K562 (cell line): ENCODE results near the gene KIF5A. TPM values are rescaled to one million over a fixed set of nuclear protein-coding genes. Genes with fewer than 3 reads are reported as not detected.
A peak's percentile ranks its signal among the peaks of the same experiment; 100 is the strongest.

ENCODE experiments used
- ARID2 ChIP-seq: fragments of 450-650 bp; IDR thresholded peaks from 2 replicates; pipeline ENCODE4 v1.6.1; 2017; ENCODE audit warnings: antibody characterized with exemption, mild to moderate bottlenecking
- BMI1 ChIP-seq: fragments of 150-350 bp; IDR thresholded peaks from 2 replicates; pipeline ENCODE4 v1.6.1; 2014; ENCODE audit warnings: low read length
- BRCA1 ChIP-seq, 2 experiments: fragments of 450-650 bp in 1 of 2; sonication (generic) in 1 of 2; formaldehyde crosslinking in 1 of 2; IDR thresholded peaks; 2 replicates each; pipeline versions ENCODE4 v1.5.0 to v1.6.1; 2017 to 2020; ENCODE audit warnings: mild to moderate bottlenecking in 1 of 2, missing genetic modification reagents in 1 of 2
- CBFA2T2 ChIP-seq: fragments of 450-650 bp; conservative IDR thresholded peaks from 2 replicates; pipeline ENCODE4 v1.6.1; 2017; ENCODE audit warnings: mild to moderate bottlenecking
- CEBPB ChIP-seq: fragments of 450-650 bp; IDR thresholded peaks from 2 replicates; pipeline ENCODE4 v1.6.1; 2016; ENCODE audit warnings: missing genetic modification characterization, missing compliant biosample characterization
- FIP1L1 ChIP-seq: fragments of 200-400 bp; formaldehyde crosslinking; IDR thresholded peaks from 2 replicates; pipeline ENCODE4 v1.6.1; 2018; ENCODE audit warnings: mild to moderate bottlenecking, low read depth, low read length; ENCODE audit not compliant: poor library complexity, severe bottlenecking
- HNRNPLL ChIP-seq: fragments of 200-400 bp; formaldehyde crosslinking; IDR thresholded peaks from 2 replicates; pipeline ENCODE4 v1.6.1; 2017; ENCODE audit warnings: low read length, low read depth, mild to moderate bottlenecking; ENCODE audit not compliant: poor library complexity, severe bottlenecking
- ILF3 ChIP-seq: fragments of 450-650 bp; IDR thresholded peaks from 2 replicates; pipeline ENCODE4 v1.6.1; 2018; ENCODE audit warnings: antibody characterized with exemption, mild to moderate bottlenecking, moderate library complexity, borderline replicate concordance
- IRF2 ChIP-seq: sonication (generic); formaldehyde crosslinking; IDR thresholded peaks from 2 replicates; pipeline ENCODE4 v1.8.1; 2022; ENCODE audit warnings: mild to moderate bottlenecking, missing genetic modification reagents
- KLF10 ChIP-seq: fragments of 250-450 bp; sonication (Bioruptor Pico); IDR thresholded peaks from 2 replicates; pipeline ENCODE4 v1.6.1; 2021; ENCODE audit warnings: matching md5 sums
- KLF6 ChIP-seq: fragments of 250-450 bp; sonication (Bioruptor Pico); IDR thresholded peaks from 2 replicates; pipeline ENCODE4 v1.4.0; 2020; ENCODE audit warnings: mild to moderate bottlenecking, moderate library complexity, borderline replicate concordance
- NFIC ChIP-seq: fragments of 450-650 bp; IDR thresholded peaks from 2 replicates; pipeline ENCODE4 v1.6.1; 2017; ENCODE audit warnings: mild to moderate bottlenecking, inconsistent platforms
- PCBP1 ChIP-seq: fragments of 200-400 bp; formaldehyde crosslinking; IDR thresholded peaks from 2 replicates; pipeline ENCODE4 v1.6.1; 2018; ENCODE audit warnings: mild to moderate bottlenecking, low read depth, low read length; ENCODE audit not compliant: poor library complexity, severe bottlenecking
- PHF8 ChIP-seq: fragments of 200-600 bp; sonication (generic); IDR thresholded peaks from 2 replicates; pipeline ENCODE4 v1.6.1; 2012; ENCODE audit warnings: mixed run types, mild to moderate bottlenecking, inconsistent platforms, low read length, moderate library complexity, borderline replicate concordance
- PTBP1 ChIP-seq: fragments of 200-400 bp; formaldehyde crosslinking; IDR thresholded peaks from 2 replicates; pipeline ENCODE4 v1.6.1; 2017; ENCODE audit warnings: low read depth, low read length
- RNF2 ChIP-seq: sonication (generic); IDR thresholded peaks from 2 replicates; pipeline ENCODE4 v1.6.1; 2016
- SP1 ChIP-seq: sonication (generic); formaldehyde crosslinking; IDR thresholded peaks from 2 replicates; pipeline ENCODE4 v1.8.1; 2022; ENCODE audit warnings: mild to moderate bottlenecking, missing genetic modification reagents
- TAF9B ChIP-seq: fragments of 450-650 bp; IDR thresholded peaks from 2 replicates; pipeline ENCODE4 v1.6.1; 2018; ENCODE audit warnings: mild to moderate bottlenecking; ENCODE audit not compliant: partially characterized antibody
- TCF15 ChIP-seq: fragments of 250-450 bp; sonication (Bioruptor Pico); IDR thresholded peaks from 2 replicates; pipeline ENCODE4 v1.8.0; 2022; ENCODE audit warnings: moderate library complexity, mild to moderate bottlenecking, inconsistent platforms
- YBX1 ChIP-seq: fragments of 450-650 bp; IDR thresholded peaks from 2 replicates; pipeline ENCODE4 v1.7.1; 2016; ENCODE audit warnings: mild to moderate bottlenecking
- ZFX ChIP-seq: sonication (generic); formaldehyde crosslinking; IDR thresholded peaks from 2 replicates; pipeline ENCODE4 v1.8.0; 2022; ENCODE audit warnings: mild to moderate bottlenecking, missing genetic modification reagents, moderate library complexity
- polyA plus RNA-seq, 8 experiments: library from polyadenylated mRNA; depleted of rRNA in 4 of 8; stranded (reverse) in 5 of 8; unstranded in 3 of 8; fragments of >200 nt; fragmentation: Nextera tagmentation in 2 of 8; fragmentation: Illumina TruSeq in 1 of 8; extraction: Ambion mirVana in 2 of 8; extraction: Trizol in 1 of 8; gene quantifications; 2 replicates each; pipeline versions ENCODE4 v1.2.1 to v1.2.3, GENCODE V29; 2011 to 2014; ENCODE audit warnings: inconsistent platforms in 1 of 8, missing spikeins in 1 of 8
- total RNA-seq, 7 experiments: library from RNA; depleted of rRNA in 6 of 7; stranded (reverse); fragments of >200 nt in 6 of 7; fragmentation: Illumina TruSeq in 2 of 7; extraction: Trizol in 2 of 7; gene quantifications; 2 replicates each; pipeline versions ENCODE4 v1.2.1 to v1.2.3, GENCODE V29; 2011 to 2021; ENCODE audit warnings: low replicate concordance in 1 of 7

The KIF5A gene
- total and polyA plus RNA-seq, 9 of the 15 experiments (the other 6 are each of a cell fraction or from before 2014, with no cell fraction given): 3.4 to 17.7 (median 8.0) TPM

- TF ChIP-seq HNRNPLL (peak; percentile 12), TCF15 (CRISPR knock-in tag) (no peak), KLF10 (CRISPR knock-in tag) (no peak), CBFA2T2 (peak; percentile 92), FIP1L1 (peak; percentile 80), YBX1 (no peak), NFIC (no peak; the same call in 1 of the 2 replicates), RNF2 (0 out of 2 replicates have a peak, but pooled peaks have one; percentile 30), BMI1 (no peak), KLF6 (CRISPR knock-in tag) (0 out of 2 replicates have a peak, but pooled peaks have one; percentile 7), ILF3 (peak; percentile 56; the same call in 1 of the 2 replicates), PCBP1 (no peak), ARID2 (no peak), TAF9B (peak; percentile 50), SP1 (CRISPR knock-in tag) (peak; percentile 52; the same call in 1 of the 2 replicates), ZFX (peak; percentile 71), IRF2 (CRISPR knock-in tag) (no peak), PTBP1 (no peak), BRCA1 (IDR thresholded peaks at IDR 0.05) (no peak), BRCA1 (CRISPR knock-in tag; IDR thresholded peaks at IDR 0.05) (no peak), PHF8 (peak; percentile 89), CEBPB (tag) (no peak)
Observed at GRCh38 chr12:57590864-57591781, 41.3 kb downstream of the KIF5A start, which contains the start of gene PIP4K2C (continued).
